HepG2 (cell line): Measurements from ENCODE around the gene CD244.

Experiments used
- MYC ChIP-seq: sonication (generic); formaldehyde crosslinking; IDR thresholded peaks from 2 replicates; pipeline ENCODE4 v1.9.0; 2021; ENCODE audit warnings: missing genetic modification reagents, borderline replicate concordance
- SP5 ChIP-seq: IDR thresholded peaks from 2 replicates; pipeline ENCODE4 v1.6.1; 2016; ENCODE audit warnings: low read depth, borderline replicate concordance
- TF ChIP-seq, protein P1 (sequence below): sonication (generic); formaldehyde crosslinking; IDR thresholded peaks from 2 replicates; pipeline ENCODE4 v1.4.0; 2020; ENCODE audit warnings: missing genetic modification reagents, low read depth, mild to moderate bottlenecking, borderline replicate concordance
- TF ChIP-seq, protein P2 (sequence below): IDR thresholded peaks from 2 replicates; pipeline ENCODE4 v1.6.1; 2016

DNA sequence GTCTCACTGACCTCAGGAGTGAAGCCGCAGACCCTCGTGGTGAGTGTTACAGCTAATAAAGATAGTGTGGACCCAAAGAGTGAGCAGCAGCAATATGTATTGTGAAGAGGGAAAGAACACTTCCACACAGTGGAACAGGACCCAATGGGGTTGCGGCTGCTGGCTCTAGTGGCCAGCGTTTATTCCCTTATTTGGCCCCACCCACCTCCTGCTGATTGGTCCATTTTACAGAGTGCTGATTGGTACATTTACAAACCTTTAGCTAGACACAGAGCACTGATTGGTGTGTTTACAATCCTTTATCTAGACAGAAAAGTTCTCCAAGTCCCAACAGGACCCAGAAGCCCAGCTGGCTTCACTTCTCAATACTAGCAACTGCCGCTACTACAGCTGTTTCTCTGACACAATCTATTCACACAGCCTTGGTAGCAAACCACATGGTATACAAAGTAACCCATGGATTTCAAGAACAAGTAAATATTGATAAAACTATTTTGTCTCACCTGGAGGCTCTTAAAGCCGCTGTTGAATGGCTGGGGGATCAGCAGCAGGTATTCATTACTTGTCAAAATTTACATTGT, 47.6 kb upstream of the CD244 start:
- TF ChIP-seq SP5 (CRISPR knock-in tag) (no peak), MYC (CRISPR knock-in tag) (no peak)
- TF ChIP-seq, protein P1, sequence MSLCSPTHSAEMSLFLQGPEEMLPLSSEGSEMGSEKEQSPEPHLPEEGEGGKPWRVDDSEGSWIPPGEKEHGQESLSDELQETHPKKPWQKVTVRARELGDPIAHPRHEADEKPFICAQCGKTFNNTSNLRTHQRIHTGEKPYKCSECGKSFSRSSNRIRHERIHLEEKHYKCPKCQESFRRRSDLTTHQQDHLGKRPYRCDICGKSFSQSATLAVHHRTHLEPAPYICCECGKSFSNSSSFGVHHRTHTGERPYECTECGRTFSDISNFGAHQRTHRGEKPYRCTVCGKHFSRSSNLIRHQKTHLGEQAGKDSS (CRISPR knock-in tag) = no peak
- TF ChIP-seq, protein P2, sequence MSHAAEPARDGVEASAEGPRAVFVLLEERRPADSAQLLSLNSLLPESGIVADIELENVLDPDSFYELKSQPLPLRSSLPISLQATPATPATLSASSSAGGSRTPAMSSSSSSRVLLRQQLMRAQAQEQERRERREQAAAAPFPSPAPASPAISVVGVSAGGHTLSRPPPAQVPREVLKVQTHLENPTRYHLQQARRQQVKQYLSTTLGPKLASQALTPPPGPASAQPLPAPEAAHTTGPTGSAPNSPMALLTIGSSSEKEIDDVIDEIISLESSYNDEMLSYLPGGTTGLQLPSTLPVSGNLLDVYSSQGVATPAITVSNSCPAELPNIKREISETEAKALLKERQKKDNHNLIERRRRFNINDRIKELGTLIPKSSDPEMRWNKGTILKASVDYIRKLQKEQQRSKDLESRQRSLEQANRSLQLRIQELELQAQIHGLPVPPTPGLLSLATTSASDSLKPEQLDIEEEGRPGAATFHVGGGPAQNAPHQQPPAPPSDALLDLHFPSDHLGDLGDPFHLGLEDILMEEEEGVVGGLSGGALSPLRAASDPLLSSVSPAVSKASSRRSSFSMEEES (CRISPR knock-in tag) = no peak
